Activated CD8-positive, alpha-beta memory T cell treated with anti-CD3 and anti-CD28 coated beads, Interleukin-2, amount 50 U/mL, for 1 hour (primary cell): ENCODE results near the gene MYBL2.
"Not testable (repeated sequence)": the region's sequence is repeated elsewhere in the genome, so short reads cannot be mapped to it uniquely, and the experiment has no call there.

Source experiments
- DNase-seq: peaks from one replicate; pipeline ENCODE4 v3.0.0-alpha.2; 2020; ENCODE audit errors: extremely low read depth

Gene MYBL2

DNA sequence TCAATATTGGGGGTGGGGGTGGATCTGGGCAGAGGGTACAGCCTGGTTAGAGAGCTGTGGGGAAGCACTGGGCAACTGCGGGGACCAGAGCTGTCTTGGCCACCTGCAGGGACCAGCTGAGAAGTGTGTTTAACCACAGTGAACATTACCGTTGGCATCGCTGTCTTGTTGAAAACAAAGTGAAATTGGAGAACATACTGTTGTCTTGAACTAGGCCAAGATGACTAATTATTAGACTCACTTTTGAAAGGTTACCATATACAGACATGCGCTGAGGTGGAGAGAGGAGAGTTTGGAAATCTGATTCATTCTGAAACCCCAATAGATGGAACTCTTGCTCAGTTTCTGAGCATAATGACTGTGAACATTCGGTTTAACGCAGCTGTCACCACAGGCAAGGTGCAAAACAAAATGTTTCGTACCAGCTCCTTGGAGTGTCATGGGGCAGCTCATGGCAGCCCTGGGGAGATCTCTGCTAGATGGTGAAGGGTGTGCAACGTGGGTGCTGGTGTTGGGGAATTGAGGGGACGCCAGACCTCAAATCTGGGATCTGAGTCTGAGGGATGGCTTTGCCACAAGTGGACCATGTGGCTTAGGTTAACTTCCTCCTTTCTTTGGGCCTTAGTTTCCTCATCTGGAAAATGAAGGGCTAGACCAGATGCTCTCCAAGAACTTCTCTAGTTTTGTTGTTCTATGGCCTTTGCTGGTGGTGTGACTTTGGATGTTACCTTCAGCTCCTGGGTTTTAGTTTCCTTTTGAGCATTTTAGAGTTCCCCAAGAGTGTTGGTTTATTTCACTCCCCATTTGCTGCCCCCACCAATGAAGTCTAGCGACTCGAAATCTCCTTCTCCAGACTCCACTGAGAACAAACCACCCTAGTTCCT, 84.5 kb downstream of the MYBL2 start:
- DNase-seq = no peak

DNA sequence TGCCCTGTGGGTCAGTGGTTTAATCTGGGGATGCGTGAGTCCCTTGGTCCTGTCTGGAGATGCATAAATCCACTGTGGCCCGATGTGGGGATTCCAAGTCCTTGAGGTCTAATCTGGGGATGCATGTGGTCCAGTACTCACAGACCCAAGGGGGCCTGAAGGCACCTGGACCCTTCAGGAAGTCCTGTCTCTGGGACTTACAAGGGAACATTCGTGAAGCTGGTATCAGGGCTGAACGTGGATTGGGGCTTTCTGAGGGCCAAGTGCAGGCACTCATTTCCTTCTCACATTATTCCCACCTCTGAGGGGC, 85.1 kb downstream of the MYBL2 start:
- DNase-seq = no peak

DNA sequence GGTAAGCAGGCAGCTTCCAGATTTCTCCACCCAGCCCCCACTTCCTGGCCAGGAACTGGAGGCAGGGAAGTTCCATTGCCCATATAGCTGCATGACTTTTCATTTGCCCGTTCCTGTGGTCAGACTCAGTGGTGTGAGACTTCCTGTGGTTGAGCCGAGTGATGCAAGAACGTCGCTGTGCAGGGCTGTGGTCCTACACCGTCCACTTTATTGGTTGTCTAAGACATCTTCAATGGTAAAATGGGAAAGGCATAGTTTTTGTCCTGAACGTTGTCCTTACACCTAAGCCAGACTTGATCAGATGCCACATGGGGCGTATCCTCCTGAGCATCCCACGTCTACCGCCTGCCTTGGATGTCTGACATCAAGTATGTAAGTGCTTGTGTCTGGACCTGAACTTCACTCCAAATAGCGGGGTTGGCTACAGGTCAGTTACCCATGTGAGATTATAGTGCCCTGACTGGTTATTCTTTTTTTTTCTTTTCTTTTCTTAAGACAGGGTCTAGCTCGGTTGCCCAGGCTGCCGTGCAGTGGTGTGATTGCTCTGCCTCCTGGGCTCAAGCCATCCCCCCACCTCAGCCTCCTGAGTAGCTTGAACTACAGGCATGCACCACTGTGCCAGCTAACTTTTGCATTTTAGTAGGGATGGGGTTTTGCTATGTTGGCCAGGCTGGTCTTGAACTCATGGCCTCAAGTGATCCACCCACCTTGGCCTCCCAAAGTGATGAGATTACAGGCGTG, 85.8 kb downstream of the MYBL2 start:
- no peak for DNase-seq

DNA sequence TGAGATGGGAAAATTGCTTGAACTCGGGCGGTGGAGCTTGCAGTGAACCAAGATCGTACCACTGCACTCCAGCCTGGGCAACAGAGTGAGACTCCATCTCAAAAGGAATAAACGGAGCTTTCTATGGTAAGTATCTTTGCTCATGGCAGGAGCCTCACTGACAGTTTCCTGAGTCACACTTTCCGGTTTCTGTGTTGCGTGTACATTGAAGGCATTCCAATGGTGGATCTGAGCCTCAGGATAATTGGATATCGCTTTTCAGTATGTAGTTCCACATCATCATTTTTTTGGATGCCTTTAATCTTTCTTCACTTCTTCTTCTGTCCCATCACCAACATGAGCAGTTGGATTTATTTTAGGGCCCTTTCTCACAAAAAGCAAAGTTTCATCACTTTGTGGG, 88.5 kb downstream of the MYBL2 start:
- no peak for DNase-seq

DNA sequence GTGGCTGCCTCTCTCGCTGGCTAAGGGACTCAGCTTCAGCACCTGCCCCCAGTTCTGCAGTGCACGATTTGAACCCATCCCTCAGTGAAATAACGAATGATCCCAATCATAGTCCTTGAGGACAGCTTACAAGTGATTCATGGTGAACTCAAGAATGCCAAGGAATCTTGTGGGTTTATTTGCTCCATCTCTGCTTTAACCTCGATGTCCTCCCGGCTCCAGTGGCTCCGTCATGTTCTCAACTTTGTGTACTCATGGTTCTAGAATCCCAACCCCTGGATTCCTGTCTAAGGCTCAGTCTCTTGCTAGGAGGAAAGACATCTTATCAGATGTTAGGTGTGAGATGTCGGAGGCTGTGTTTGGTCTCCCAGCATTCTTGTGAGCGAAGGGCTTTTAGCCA, 88.9 kb downstream of the MYBL2 start:
- no peak for DNase-seq

DNA sequence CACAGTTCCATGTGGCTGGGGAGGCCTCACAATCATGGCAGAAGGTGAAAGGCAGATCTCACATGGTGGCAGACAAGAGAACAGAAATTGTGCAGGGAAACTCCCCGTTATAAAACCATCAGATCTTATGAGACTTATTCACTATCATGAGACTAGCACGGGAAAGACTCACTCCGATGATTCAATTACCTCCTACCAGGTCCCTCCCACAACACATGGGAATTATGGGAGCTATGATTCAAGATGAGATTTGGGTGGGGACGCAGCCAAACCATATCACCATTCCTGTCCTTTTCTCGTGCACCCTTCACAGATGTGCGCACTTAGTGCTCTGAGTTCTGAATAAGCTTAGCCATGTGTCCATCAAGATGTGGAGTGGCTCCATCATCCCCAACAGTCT, 91.0 kb downstream of the MYBL2 start:
- DNase-seq = not testable (repeated sequence)

DNA sequence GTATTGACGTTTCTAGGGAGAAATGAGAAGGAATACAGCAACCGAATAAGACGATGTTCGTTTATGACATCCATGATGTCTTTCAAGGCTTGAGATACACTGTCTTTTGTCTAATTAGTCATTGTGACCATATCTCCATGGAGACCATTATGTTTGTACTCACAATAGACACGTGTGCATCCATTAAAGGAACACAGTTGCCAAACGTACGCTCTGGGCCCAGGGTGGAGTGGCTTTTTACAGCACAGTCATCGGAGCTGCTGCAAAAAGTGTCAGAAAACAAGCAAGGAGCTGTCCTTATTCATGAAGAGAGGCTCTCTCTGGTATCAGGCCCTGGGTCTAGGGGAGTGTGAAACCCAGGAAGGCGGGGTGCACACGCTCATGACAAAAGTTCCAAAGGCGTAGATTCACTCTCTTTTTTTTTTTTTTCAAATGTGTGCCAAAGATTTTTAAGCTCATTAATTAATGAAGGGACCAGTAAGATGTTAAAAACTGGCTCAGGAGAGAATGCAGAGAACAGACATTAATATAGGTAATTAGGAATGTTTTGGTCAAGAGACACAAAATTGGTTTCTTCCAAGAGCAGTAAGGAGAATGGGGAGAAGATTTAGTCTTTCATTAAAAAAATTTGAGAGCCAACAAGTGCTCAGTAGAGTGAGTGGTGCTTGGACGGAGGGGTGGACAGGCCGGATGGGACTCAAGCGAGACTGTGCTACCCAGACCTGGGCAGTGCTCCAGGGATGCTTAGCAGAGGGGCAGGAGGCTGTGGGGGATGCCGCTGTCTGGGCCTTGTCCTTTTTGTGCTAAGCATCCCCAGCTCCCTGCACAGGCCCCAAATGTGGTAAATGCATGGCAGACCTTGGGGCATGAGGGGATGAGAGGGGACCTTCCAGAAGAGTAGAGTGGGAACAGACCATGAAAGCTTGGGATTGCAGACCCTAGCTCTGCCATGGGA, 94.7 kb downstream of the MYBL2 start:
- DNase-seq = no peak

DNA sequence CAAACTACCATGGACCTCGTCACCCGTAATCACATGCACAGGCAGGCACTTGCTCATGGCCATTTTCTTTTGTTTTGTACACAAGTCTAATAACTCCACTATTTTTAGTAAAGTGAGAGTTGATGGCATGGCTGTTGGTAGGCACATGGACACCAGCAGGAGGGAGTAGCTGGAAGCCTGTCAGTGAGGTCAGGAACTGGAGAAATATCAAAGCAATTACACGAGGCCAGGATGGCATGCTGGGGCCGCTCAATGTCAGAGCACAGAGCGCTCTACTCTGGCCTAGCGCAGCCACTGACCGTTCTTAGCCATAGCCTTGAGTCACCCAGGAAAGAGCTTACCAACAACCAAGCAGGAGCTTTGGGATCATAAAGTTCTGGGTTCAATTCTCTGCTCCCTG, 96.0 kb downstream of the MYBL2 start:
- no peak for DNase-seq

DNA sequence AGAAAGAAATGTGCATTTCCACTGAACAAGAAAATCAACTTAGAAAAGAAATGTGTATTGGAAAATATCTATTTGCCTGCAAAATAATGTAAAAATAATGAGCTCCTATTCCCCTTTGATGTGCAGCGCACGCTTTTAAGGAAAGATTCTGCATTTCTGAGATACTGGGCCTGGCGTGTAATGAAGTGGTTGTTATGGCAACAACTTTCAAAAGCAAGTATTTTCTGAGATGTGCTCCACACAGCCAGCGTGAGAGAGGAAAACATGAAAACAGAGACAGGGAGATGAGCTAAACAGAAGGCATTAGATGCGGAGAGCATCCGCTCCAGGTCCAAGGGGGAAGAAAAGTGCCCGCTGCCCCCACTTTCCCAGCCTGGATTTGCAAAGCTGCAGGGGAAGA, 99.0 kb downstream of the MYBL2 start:
- DNase-seq = no peak
